AG09319 (cell line): ENCODE data around the gene FOXG1.

Experiments used
- DNase-seq: peaks from one replicate; pipeline ENCODE4 v3.0.0-alpha.2; 2010; ENCODE audit warnings: low read depth; ENCODE audit errors: extremely low read depth
- CTCF ChIP-seq: IDR thresholded peaks from 2 replicates; pipeline ENCODE4 v1.5.1; 2011; ENCODE audit warnings: low read depth, mild to moderate bottlenecking, inconsistent platforms, low read length, moderate library complexity

Gene FOXG1

GRCh38 chr14:28757786-28758185 lies 8.8 kb upstream of the FOXG1 start:
- TF ChIP-seq CTCF = no peak
- no peak for DNase-seq

- no peak for TF ChIP-seq CTCF
- no peak for DNase-seq
These were observed 8.2 kb upstream of the FOXG1 start for GRCh38 chr14:28758253-28758884.

- no peak for TF ChIP-seq CTCF
- no peak for DNase-seq
These were observed 7.5 kb upstream of the FOXG1 start for GRCh38 chr14:28758885-28759652.

GRCh38 chr14:28759653-28760313 lies 6.8 kb upstream of the FOXG1 start:
- TF ChIP-seq CTCF = no peak
- DNase-seq = no peak

- TF ChIP-seq CTCF = no peak
- DNase-seq = no peak
These were observed 6.1 kb upstream of the FOXG1 start for GRCh38 chr14:28760431-28760996.

- no peak for TF ChIP-seq CTCF
- no peak for DNase-seq
These were observed 4.9 kb upstream of the FOXG1 start for GRCh38 chr14:28761438-28762291.
